HG03558 (cell line): ENCODE data around the gene HMGB1.

Experiments
- ATAC-seq: cut with Tn5 transposase; IDR thresholded peaks from one replicate; pipeline ENCODE4 v1.9.1; 2021; ENCODE audit warnings: moderate number of reproducible peaks; ENCODE audit not compliant: unreplicated experiment; ENCODE audit errors: extremely low read depth

The HMGB1 gene

GRCh38 chr13:30465593-30466357 is at the start of gene HMGB1:
TSS of gene HMGB1 (minus strand) at chr13:30465936. CDS start at chr13:30463680, 2,256 bp downstream.
- peak; percentile 84 for ATAC-seq

- ATAC-seq, result no peak
Observed at GRCh38 chr13:30510811-30511371, 45.2 kb upstream of the HMGB1 start.

- no peak for ATAC-seq
Observed at GRCh38 chr13:30510091-30510490, 44.4 kb upstream of the HMGB1 start.

GRCh38 chr13:30509254-30510050 is 43.7 kb upstream of the HMGB1 start:
- no peak for ATAC-seq

GRCh38 chr13:30504081-30504480 is 38.3 kb upstream of the HMGB1 start:
- ATAC-seq, result peak; percentile 62

- no peak for ATAC-seq
Observed at GRCh38 chr13:30502237-30502636, 36.5 kb upstream of the HMGB1 start.

- ATAC-seq, result no peak
Observed at GRCh38 chr13:30499338-30499737, 33.6 kb upstream of the HMGB1 start.

GRCh38 chr13:30496147-30496546 is 30.4 kb upstream of the HMGB1 start:
- no peak for ATAC-seq

- no peak for ATAC-seq
Observed at GRCh38 chr13:30495746-30496145, 30.0 kb upstream of the HMGB1 start.

GRCh38 chr13:30493658-30494381 is 28.1 kb upstream of the HMGB1 start:
- ATAC-seq, result no peak

GRCh38 chr13:30487075-30487470 is 21.3 kb upstream of the HMGB1 start:
- no peak for ATAC-seq

GRCh38 chr13:30486230-30487074 is 20.7 kb upstream of the HMGB1 start:
- no peak for ATAC-seq

- ATAC-seq, result no peak
Observed at GRCh38 chr13:30481241-30481760, 15.6 kb upstream of the HMGB1 start.

GRCh38 chr13:30480292-30480950 is 14.7 kb upstream of the HMGB1 start:
- ATAC-seq, result no peak

GRCh38 chr13:30479883-30480219 is 14.1 kb upstream of the HMGB1 start:
- ATAC-seq, result no peak

GRCh38 chr13:30479154-30479882 is 13.6 kb upstream of the HMGB1 start:
- no peak for ATAC-seq

- ATAC-seq, result peak; percentile 91
Observed at GRCh38 chr13:30477346-30478195, 11.8 kb upstream of the HMGB1 start.
